ENCODE measurements around the gene CLEC16A. TPM values are rescaled to one million over a fixed set of nuclear protein-coding genes. Genes with fewer than 3 reads are reported as not detected.
A peak's percentile ranks its signal among the peaks of the same experiment; 100 is the strongest.

Gene CLEC16A
- total RNA-seq, 2 experiments from 2014 or later, result 31.1 to 34.1 TPM

- H3K27ac Mint-ChIP-seq, result peak overlapping the region; percentile 94
- no peaks in the 10 kb centered on the region for H3K9me3 Mint-ChIP-seq
- POLR2A ChIA-PET, result interaction anchor here (0.9 to 4.4 kb wide), 10 partner anchors 10 to 162 kb away, joined by 4 to 27 read pairs (median 10); partner anchors contain the start of gene SOCS1
- H3K4me3 Mint-ChIP-seq, result peak overlapping the region; percentile 61
- no peak for DNase-seq
- H3K27me3 Mint-ChIP-seq, result no peaks in the 10 kb centered on the region
- peaks cover 20% of the 10 kb centered on the region for H3K36me3 Mint-ChIP-seq
- H3K4me1 Mint-ChIP-seq, result peaks cover 63% of the 10 kb centered on the region
- ATAC-seq (ENCODE audit: low read depth), result no peak
Observed at GRCh38 chr16:11093572-11094074, 149.3 kb downstream of the CLEC16A start.

GRCh38 chr16:11094075-11094856 lies 149.9 kb downstream of the CLEC16A start:
- Mint-ChIP-seq H3K27me3 (no peaks in the 10 kb centered on the region), H3K9me3 (no peaks in the 10 kb centered on the region), H3K4me3 (peak overlapping the region; percentile 61), H3K27ac (peak overlapping the region; percentile 94), H3K36me3 (peaks cover 23% of the 10 kb centered on the region), H3K4me1 (peaks cover 60% of the 10 kb centered on the region)
- POLR2A ChIA-PET, result interaction anchor here (0.8 to 4.4 kb wide), 19 partner anchors 11 to 218 kb away, joined by 3 to 27 read pairs (median 5); partner anchors contain the start of gene SOCS1
- ATAC-seq (ENCODE audit: low read depth) (peak; percentile 84), DNase-seq (peak; percentile 67)

- DNase-seq (no peak), ATAC-seq (ENCODE audit: low read depth) (peak; percentile 35)
- POLR2A ChIA-PET, result interaction anchor here (0.7 to 4.4 kb wide), 20 partner anchors 11 to 217 kb away, joined by 3 to 27 read pairs (median 4); partner anchors contain the start of gene SOCS1
- Mint-ChIP-seq H3K36me3 (peaks cover 20% of the 10 kb centered on the region), H3K4me3 (peak overlapping the region; percentile 61), H3K27ac (peak overlapping the region; percentile 94), H3K27me3 (no peaks in the 10 kb centered on the region), H3K9me3 (no peaks in the 10 kb centered on the region), H3K4me1 (peaks cover 63% of the 10 kb centered on the region)
Observed at GRCh38 chr16:11094857-11095565, 150.6 kb downstream of the CLEC16A start.

- peaks cover 70% of the 10 kb centered on the region for H3K4me1 Mint-ChIP-seq
- ATAC-seq (ENCODE audit: low read depth), result no peak
- DNase-seq, result no peak
- no peaks in the 10 kb centered on the region for H3K27me3 Mint-ChIP-seq
- peaks cover 20% of the 10 kb centered on the region for H3K36me3 Mint-ChIP-seq
- peak overlapping the region; percentile 94 for H3K27ac Mint-ChIP-seq
- H3K4me3 Mint-ChIP-seq, result no peak overlapping the region
- H3K9me3 Mint-ChIP-seq, result no peaks in the 10 kb centered on the region
- POLR2A ChIA-PET, result interaction anchor here (0.6 to 2.3 kb wide), 10 partner anchors 20 to 160 kb away, joined by 3 to 17 read pairs (median 4); partner anchors contain the start of gene SOCS1
Observed at GRCh38 chr16:11095935-11096334, 151.6 kb downstream of the CLEC16A start.

GRCh38 chr16:11097094-11097786 lies 152.9 kb downstream of the CLEC16A start:
- H3K4me3 Mint-ChIP-seq, result no peak overlapping the region
- ATAC-seq (ENCODE audit: low read depth), result no peak
- DNase-seq, result no peak
- H3K36me3 Mint-ChIP-seq, result peaks cover 17% of the 10 kb centered on the region
- no peaks in the 10 kb centered on the region for H3K27me3 Mint-ChIP-seq
- H3K4me1 Mint-ChIP-seq, result peaks cover 74% of the 10 kb centered on the region
- H3K27ac Mint-ChIP-seq, result peak overlapping the region; percentile 35
- POLR2A ChIA-PET, result interaction anchor here (1.2 to 1.4 kb wide), 3 partner anchors 42 to 158 kb away, joined by 3 to 6 read pairs (median 5); no protein-coding TSS in a partner anchor
- H3K9me3 Mint-ChIP-seq, result no peaks in the 10 kb centered on the region

- Mint-ChIP-seq H3K36me3 (peaks cover 18% of the 10 kb centered on the region), H3K27ac (peak overlapping the region; percentile 52)
Observed at GRCh38 chr16:11097787-11098167, 153.4 kb downstream of the CLEC16A start.

GRCh38 chr16:11098601-11099390 lies 154.4 kb downstream of the CLEC16A start:
- DNase-seq (no peak), ATAC-seq (ENCODE audit: low read depth) (no peak)
- H3K4me3 Mint-ChIP-seq, result no peak overlapping the region
- peaks cover 69% of the 10 kb centered on the region for H3K4me1 Mint-ChIP-seq
- POLR2A ChIA-PET, result interaction anchor here (4.1 kb wide), 1 partner anchor 156 kb away, joined by 42 read pairs; the partner anchor contains the start of gene SOCS1
- H3K36me3 Mint-ChIP-seq, result peaks cover 20% of the 10 kb centered on the region
- no peaks in the 10 kb centered on the region for H3K9me3 Mint-ChIP-seq
- no peaks in the 10 kb centered on the region for H3K27me3 Mint-ChIP-seq
- H3K27ac Mint-ChIP-seq, result peak overlapping the region; percentile 91

More at GRCh38 chr16:11097787-11098167, 153.4 kb downstream of the CLEC16A start:
- Mint-ChIP-seq H3K4me3 (no peak overlapping the region), H3K4me1 (peaks cover 74% of the 10 kb centered on the region), H3K9me3 (no peaks in the 10 kb centered on the region), H3K27me3 (no peaks in the 10 kb centered on the region)
- no peak for DNase-seq
- ATAC-seq (ENCODE audit: low read depth), result no peak
- POLR2A ChIA-PET, result no interaction called here

GRCh38 chr16:11099672-11100205 lies 155.4 kb downstream of the CLEC16A start:
- DNase-seq (no peak), ATAC-seq (ENCODE audit: low read depth) (peak; percentile 17)
- POLR2A ChIA-PET, result interaction anchor here (0.8 to 4.1 kb wide), 8 partner anchors 11 to 155 kb away, joined by 3 to 42 read pairs (median 4); partner anchors contain the start of gene SOCS1
- no peaks in the 10 kb centered on the region for H3K27me3 Mint-ChIP-seq
- H3K4me1 Mint-ChIP-seq, result peaks cover 68% of the 10 kb centered on the region
- H3K4me3 Mint-ChIP-seq, result peak overlapping the region; percentile 40
- peaks cover 22% of the 10 kb centered on the region for H3K36me3 Mint-ChIP-seq
- no peaks in the 10 kb centered on the region for H3K9me3 Mint-ChIP-seq
- H3K27ac Mint-ChIP-seq, result peak overlapping the region; percentile 91

- peak overlapping the region; percentile 91 for H3K27ac Mint-ChIP-seq
- ATAC-seq (ENCODE audit: low read depth), result peak; percentile 67
- H3K4me1 Mint-ChIP-seq, result peaks cover 68% of the 10 kb centered on the region
- H3K27me3 Mint-ChIP-seq, result no peaks in the 10 kb centered on the region
- H3K36me3 Mint-ChIP-seq, result peaks cover 24% of the 10 kb centered on the region
- no peaks in the 10 kb centered on the region for H3K9me3 Mint-ChIP-seq
- peak; percentile 53 for DNase-seq
- peak overlapping the region; percentile 40 for H3K4me3 Mint-ChIP-seq
- POLR2A ChIA-PET, result interaction anchor here (0.7 to 4.1 kb wide), 14 partner anchors 10 to 155 kb away, joined by 3 to 42 read pairs (median 3); partner anchors contain the start of gene SOCS1
Observed at GRCh38 chr16:11100239-11100750, 155.9 kb downstream of the CLEC16A start.

GRCh38 chr16:11101283-11101682 lies 156.9 kb downstream of the CLEC16A start:
- peaks cover 76% of the 10 kb centered on the region for H3K4me1 Mint-ChIP-seq
- H3K9me3 Mint-ChIP-seq, result no peaks in the 10 kb centered on the region
- ATAC-seq (ENCODE audit: low read depth) (no peak), DNase-seq (no peak)
- no peaks in the 10 kb centered on the region for H3K27me3 Mint-ChIP-seq
- peak overlapping the region; percentile 91 for H3K27ac Mint-ChIP-seq
- POLR2A ChIA-PET, result interaction anchor here (1.0 to 4.1 kb wide), 7 partner anchors 13 to 154 kb away, joined by 3 to 42 read pairs (median 5); partner anchors contain the start of gene SOCS1
- H3K4me3 Mint-ChIP-seq, result peak overlapping the region; percentile 1
- peaks cover 24% of the 10 kb centered on the region for H3K36me3 Mint-ChIP-seq

GRCh38 chr16:11101695-11102522 lies 157.5 kb downstream of the CLEC16A start:
- peak overlapping the region; percentile 91 for H3K27ac Mint-ChIP-seq
- H3K36me3 Mint-ChIP-seq, result peaks cover 24% of the 10 kb centered on the region

More at GRCh38 chr16:11101695-11102522, 157.5 kb downstream of the CLEC16A start:
- H3K27me3 Mint-ChIP-seq, result no peaks in the 10 kb centered on the region
- H3K4me1 Mint-ChIP-seq, result peaks cover 76% of the 10 kb centered on the region
- no peaks in the 10 kb centered on the region for H3K9me3 Mint-ChIP-seq
- ATAC-seq (ENCODE audit: low read depth) (no peak), DNase-seq (no peak)
- POLR2A ChIA-PET, result interaction anchor here (0.7 to 4.1 kb wide), 8 partner anchors 14 to 153 kb away, joined by 3 to 42 read pairs (median 5); partner anchors contain the start of gene SOCS1
- no peak overlapping the region for H3K4me3 Mint-ChIP-seq
